H1 (cell line): Measurements from ENCODE around the gene ATP6V1F. TPM values are rescaled to one million over a fixed set of nuclear protein-coding genes. Genes with fewer than 3 reads are reported as not detected.

ENCODE experiments used
- ASH2L ChIP-seq: fragments of 200-600, 300-600 bp; sonication (generic); IDR thresholded peaks from one replicate; pipeline ENCODE4 v1.7.1; 2017; ENCODE audit warnings: low read length
- BRCA1 ChIP-seq: IDR thresholded peaks from 2 replicates; pipeline ENCODE4 v1.6.1; 2012; ENCODE audit warnings: low read depth, low read length, improper control_type of control experiment
- KDM5A ChIP-seq: fragments of 200-600 bp; IDR thresholded peaks from 2 replicates; pipeline ENCODE4 v1.7.1; 2012; ENCODE audit warnings: mild to moderate bottlenecking, low read length, inconsistent platforms, mixed read lengths
- MAFK ChIP-seq: IDR thresholded peaks from 2 replicates; pipeline ENCODE4 v1.6.1; 2012; ENCODE audit warnings: low read depth, mild to moderate bottlenecking, improper control_type of control experiment, low read length
- NRF1 ChIP-seq: IDR thresholded peaks from 2 replicates; pipeline ENCODE4 v1.6.1; 2011; ENCODE audit warnings: mild to moderate bottlenecking, low read depth, low read length, improper control_type of control experiment
- SP4 ChIP-seq: IDR thresholded peaks from 2 replicates; pipeline ENCODE4 v1.6.1; 2012; ENCODE audit warnings: low read length, inconsistent platforms
- SUZ12 ChIP-seq: fragments of 200-600 bp; sonication (generic); IDR thresholded peaks from 2 replicates; pipeline ENCODE4 v1.6.1; 2012; ENCODE audit warnings: mild to moderate bottlenecking, inconsistent platforms, low read length, moderate library complexity, mixed read lengths
- polyA plus RNA-seq, 7 experiments: library from polyadenylated mRNA; depleted of rRNA in 3 of 7; stranded (reverse) in 5 of 7; unstranded in 2 of 7; fragments of >200 nt in 5 of 7; fragments of 200-250 nt in 2 of 7; gene quantifications; 1 replicate in 5 of 7; 2 replicates in 1 of 7; 4 replicates in 1 of 7; pipeline versions ENCODE4 v1.2.1 to v1.2.3, GENCODE V29; 2011 to 2013; ENCODE audit warnings: missing spikeins in 2 of 7, mixed read lengths in 2 of 7
- total RNA-seq: library from RNA; stranded (reverse); fragmentation: NEBNext Ultra II Directional; extraction: Animal tissue kit (Norgen Biotek cat#: 25700); gene quantifications from 2 replicates; pipeline ENCODE4 v1.2.1, GENCODE V29; 2021

ATP6V1F gene
- total and polyA plus RNA-seq, 2 of the 8 experiments (the other 6 are each of a cell fraction or from before 2014, with no cell fraction given), result 104 to 318 TPM

- no peak for TF ChIP-seq NRF1
- TF ChIP-seq KDM5A, result no peak
- TF ChIP-seq ASH2L, result no peak
- TF ChIP-seq SP4, result no peak
- TF ChIP-seq MAFK, result no peak
- TF ChIP-seq SUZ12, result no peak
- TF ChIP-seq BRCA1, result no peak
These were observed 26.6 kb upstream of the ATP6V1F start (continued) for GRCh38 chr7:128835790-128836641.
